ENCODE data around the gene FGF8. TPM values are rescaled to one million over a fixed set of nuclear protein-coding genes. Genes with fewer than 3 reads are reported as not detected.
A peak's percentile ranks its signal among the peaks of the same experiment; 100 is the strongest.

Gene FGF8
- total RNA-seq, 4 donors from 2014 or later, result not detected

GRCh38 chr10:101817337-101818118 is 41.6 kb upstream of the FGF8 start:
- Histone ChIP-seq H3K4me1 (peaks cover 37% of the 10 kb centered on the region), H3K27me3 (no peaks in the 10 kb centered on the region), H3K4me3 (peak overlapping the region; percentile 76), H3K36me3 (peaks cover 1% of the 10 kb centered on the region), H3K27ac (peak overlapping the region; percentile 90), H3K9me3 (no peaks in the 10 kb centered on the region)
- 1% methylated on average over 19 of the region's 44 CpGs for WGBS
- TF ChIP-seq POLR2AphosphoS5 (IDR thresholded peaks at IDR 0.05) (peak in 2 of 3 donors; percentile 35 to 39), POLR2A (IDR thresholded peaks at IDR 0.05) (peak in 1 of 2 donors; percentile 46), CTCF (IDR thresholded peaks at IDR 0.05) (no peak)
- peak; percentile 94 to 95 for DNase-seq (ENCODE audit: low spot score in 2 of 2)

- WGBS, result 1% methylated on average over 14 of the region's 14 CpGs
- no peak for DNase-seq (ENCODE audit: low spot score in 2 of 2)
- peaks cover 42% of the 10 kb centered on the region for H3K4me1 ChIP-seq
- H3K27me3 ChIP-seq, result no peaks in the 10 kb centered on the region
- TF ChIP-seq POLR2A (IDR thresholded peaks at IDR 0.05) (no peak), POLR2AphosphoS5 (IDR thresholded peaks at IDR 0.05) (no peak), EP300 (IDR thresholded peaks at IDR 0.05) (no peak)
- H3K36me3 ChIP-seq, result peaks cover 7% of the 10 kb centered on the region
- H3K9me3 ChIP-seq, result no peaks in the 10 kb centered on the region
- H3K27ac ChIP-seq, result peak overlapping the region; percentile 90
- H3K4me3 ChIP-seq, result peak overlapping the region; percentile 76
Observed at GRCh38 chr10:101816913-101817336, 41.0 kb upstream of the FGF8 start.

DNA sequence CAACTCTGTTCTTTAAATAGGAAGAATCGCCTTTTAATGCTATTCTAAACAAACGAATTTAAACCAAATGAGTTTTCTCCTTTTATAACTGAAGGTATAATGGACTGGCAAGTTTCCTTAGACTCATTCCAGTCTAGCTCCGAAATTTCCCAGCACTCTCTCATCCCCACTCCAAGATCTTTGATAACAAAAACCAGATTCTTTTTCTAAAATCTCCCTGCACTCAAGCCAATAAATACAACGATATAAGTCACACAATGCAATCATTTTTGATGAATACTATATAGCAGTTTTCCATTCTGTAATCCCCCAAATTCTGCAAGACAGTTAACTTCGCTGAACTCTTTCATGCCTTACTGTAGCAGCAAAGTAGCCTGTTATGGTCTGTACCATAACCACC is 40.5 kb upstream of the FGF8 start:
- Histone ChIP-seq H3K4me3 (peak overlapping the region; percentile 76), H3K27ac (no peak overlapping the region), H3K36me3 (peaks cover 8% of the 10 kb centered on the region), H3K9me3 (no peaks in the 10 kb centered on the region), H3K27me3 (no peaks in the 10 kb centered on the region), H3K4me1 (peaks cover 42% of the 10 kb centered on the region)
- WGBS, result 2% methylated on average over 5 of the region's 5 CpGs
- no peak for TF ChIP-seq CTCF (IDR thresholded peaks at IDR 0.05)
- TF ChIP-seq POLR2AphosphoS5 (IDR thresholded peaks at IDR 0.05), result no peak
- no peak for TF ChIP-seq POLR2A (IDR thresholded peaks at IDR 0.05)
- no peak for TF ChIP-seq EP300 (IDR thresholded peaks at IDR 0.05)
- no peak for DNase-seq (ENCODE audit: low spot score in 2 of 2)

DNA sequence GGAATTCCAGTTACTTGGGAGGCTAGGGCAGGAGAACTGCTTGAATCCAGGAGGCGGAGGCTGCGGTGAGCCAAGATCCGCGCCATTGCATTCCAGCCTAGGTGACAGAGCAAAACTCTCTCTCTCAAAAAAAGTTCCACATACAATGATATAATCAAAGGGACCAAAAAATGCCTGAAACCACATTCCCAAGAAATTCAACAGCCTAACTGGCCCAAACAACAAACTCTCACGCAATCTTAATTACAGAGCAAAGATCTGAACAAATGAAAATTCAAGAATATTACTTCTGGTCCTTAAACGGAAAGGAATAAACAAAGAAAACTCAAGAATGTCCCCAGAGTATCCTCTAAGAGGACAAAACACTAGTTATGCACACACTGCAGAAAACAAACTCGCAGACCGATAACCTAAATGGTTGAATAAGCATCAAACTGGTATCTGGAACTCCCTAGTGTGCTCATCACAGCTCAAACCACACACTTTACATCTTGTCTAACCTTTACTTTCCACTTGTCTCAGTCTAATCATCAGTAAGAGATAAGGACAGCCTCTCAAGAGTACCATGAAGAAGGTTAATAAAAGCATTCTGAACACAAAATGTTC is 38.7 kb upstream of the FGF8 start:
- Histone ChIP-seq H3K36me3 (peaks cover 21% of the 10 kb centered on the region), H3K9me3 (no peaks in the 10 kb centered on the region), H3K27me3 (no peaks in the 10 kb centered on the region), H3K4me3 (peak overlapping the region; percentile 76), H3K4me1 (peaks cover 40% of the 10 kb centered on the region), H3K27ac (no peak overlapping the region)
- TF ChIP-seq POLR2A (IDR thresholded peaks at IDR 0.05), result no peak
- 70% methylated on average over 8 of the region's 8 CpGs for WGBS
- DNase-seq (ENCODE audit: low spot score in 2 of 2), result no peak

- 79% methylated on average over 4 of the region's 4 CpGs for WGBS
- no peaks in the 10 kb centered on the region for H3K27me3 ChIP-seq
- no peak for DNase-seq (ENCODE audit: low spot score in 2 of 2)
Observed at GRCh38 chr10:101812606-101813005, 36.7 kb upstream of the FGF8 start.

More at GRCh38 chr10:101812606-101813005, 36.7 kb upstream of the FGF8 start:
- Histone ChIP-seq H3K9me3 (no peaks in the 10 kb centered on the region), H3K27ac (no peak overlapping the region), H3K4me1 (peaks cover 30% of the 10 kb centered on the region), H3K4me3 (no peak overlapping the region), H3K36me3 (peaks cover 39% of the 10 kb centered on the region)
- no peak for TF ChIP-seq EP300 (IDR thresholded peaks at IDR 0.05)
- TF ChIP-seq CTCF (IDR thresholded peaks at IDR 0.05), result no peak
- no peak for TF ChIP-seq POLR2A (IDR thresholded peaks at IDR 0.05)
- no peak for TF ChIP-seq POLR2AphosphoS5 (IDR thresholded peaks at IDR 0.05)
